ENCODE data around the gene CLIC5. TPM values are rescaled to one million over a fixed set of nuclear protein-coding genes. Genes with fewer than 3 reads are reported as not detected.

CLIC5 gene
- total RNA-seq, 1 donor from 2014 or later = not detected

- FAIRE-seq (no peak), DNase-seq (ENCODE audit: low read depth) (no peak)
- Histone ChIP-seq H3K36me3 (ENCODE audit: control insufficient read depth, insufficient read depth, low read length) (no peaks in the 10 kb centered on the region), H3K27me3 (ENCODE audit: control insufficient read depth, insufficient read depth, low read length) (peaks cover 3% of the 10 kb centered on the region), H3K4me3 (ENCODE audit: low read depth, low read length) (no peak overlapping the region)
- no peak for TF ChIP-seq CTCF (IDR thresholded peaks at IDR 0.05; ENCODE audit: insufficient read depth, low read length, severe bottlenecking)
These were observed 19.6 kb upstream of the CLIC5 start for GRCh38 chr6:46035242-46035641.

DNA sequence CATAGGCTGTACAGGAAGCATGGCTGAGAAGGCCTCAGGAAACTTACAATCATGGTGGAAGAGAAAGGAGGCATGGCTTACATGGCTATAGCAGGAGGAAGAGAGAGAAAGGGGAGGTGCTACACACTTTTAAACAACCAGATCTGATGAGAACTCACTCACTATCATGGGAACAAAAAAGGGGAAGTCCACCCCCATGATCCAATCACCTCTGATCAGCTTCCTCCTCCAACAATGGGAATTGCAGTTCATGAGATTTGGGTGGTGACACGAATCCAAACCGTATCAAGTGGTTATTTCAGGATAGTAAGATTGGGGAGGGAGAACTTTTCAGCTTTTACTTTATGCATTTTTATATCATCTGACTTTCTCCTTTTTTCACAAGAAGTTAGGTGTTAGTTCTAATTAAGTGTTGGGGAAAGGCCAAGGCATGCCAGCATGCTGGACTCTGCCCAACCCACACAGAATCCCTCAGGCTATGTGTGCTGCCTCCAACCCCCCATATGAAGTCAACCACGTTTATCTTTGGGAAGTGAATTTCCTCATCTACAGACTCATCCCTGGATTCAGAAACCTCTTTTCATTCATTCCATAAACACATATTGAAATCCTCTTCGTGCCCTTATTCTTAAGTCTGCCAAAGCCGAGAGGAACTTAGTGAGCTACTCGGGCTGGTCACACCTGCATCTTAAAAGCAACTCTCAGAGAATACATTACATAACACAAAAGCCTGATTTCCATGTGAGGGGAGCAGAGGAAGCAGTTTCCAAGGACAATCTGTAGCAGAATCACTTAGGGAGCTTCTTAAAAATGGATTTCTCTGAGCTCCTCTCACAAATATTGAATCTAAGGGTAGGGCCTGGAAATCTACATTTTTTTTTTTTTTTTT is 16.7 kb upstream of the CLIC5 start:
- Histone ChIP-seq H3K27me3 (ENCODE audit: control insufficient read depth, insufficient read depth, low read length) (peaks cover 4% of the 10 kb centered on the region), H3K36me3 (ENCODE audit: control insufficient read depth, insufficient read depth, low read length) (no peaks in the 10 kb centered on the region), H3K4me3 (ENCODE audit: low read depth, low read length) (no peak overlapping the region)
- DNase-seq (ENCODE audit: low read depth) = peak; percentile 53
- no peak for TF ChIP-seq CTCF (IDR thresholded peaks at IDR 0.05; ENCODE audit: insufficient read depth, low read length, severe bottlenecking)
- FAIRE-seq = peak; percentile 18

GRCh38 chr6:46029602-46030001 is 13.9 kb upstream of the CLIC5 start:
- no peak for TF ChIP-seq CTCF (IDR thresholded peaks at IDR 0.05; ENCODE audit: insufficient read depth, low read length, severe bottlenecking)
- Histone ChIP-seq H3K27me3 (ENCODE audit: control insufficient read depth, insufficient read depth, low read length) (peaks cover 4% of the 10 kb centered on the region), H3K36me3 (ENCODE audit: control insufficient read depth, insufficient read depth, low read length) (no peaks in the 10 kb centered on the region), H3K4me3 (ENCODE audit: low read depth, low read length) (no peak overlapping the region)
- FAIRE-seq (no peak), DNase-seq (ENCODE audit: low read depth) (no peak)

DNA sequence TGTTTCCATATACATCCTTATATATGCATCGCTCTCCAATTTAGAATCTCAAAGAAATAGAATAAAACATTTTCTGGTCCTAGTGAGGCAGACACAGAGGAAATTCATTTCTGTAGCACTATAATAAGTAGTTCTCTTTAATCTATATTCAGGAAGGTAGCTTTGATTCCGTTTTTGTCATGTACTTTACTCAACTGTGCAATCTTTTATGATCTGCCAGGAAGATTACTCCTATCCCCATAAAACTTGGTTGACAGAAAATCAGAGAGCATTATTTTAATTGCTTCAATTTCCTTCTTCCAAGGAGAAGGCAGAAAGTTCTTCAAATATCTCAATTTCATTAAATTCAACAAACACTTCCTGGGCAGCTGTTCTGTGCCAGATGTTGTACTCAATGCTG is 10.6 kb upstream of the CLIC5 start:
- FAIRE-seq (no peak), DNase-seq (ENCODE audit: low read depth) (no peak)
- H3K4me3 ChIP-seq (ENCODE audit: low read depth, low read length) = no peak overlapping the region
- no peaks in the 10 kb centered on the region for H3K36me3 ChIP-seq (ENCODE audit: control insufficient read depth, insufficient read depth, low read length)
- peaks cover 4% of the 10 kb centered on the region for H3K27me3 ChIP-seq (ENCODE audit: control insufficient read depth, insufficient read depth, low read length)
- TF ChIP-seq CTCF (IDR thresholded peaks at IDR 0.05; ENCODE audit: insufficient read depth, low read length, severe bottlenecking) = no peak

DNA sequence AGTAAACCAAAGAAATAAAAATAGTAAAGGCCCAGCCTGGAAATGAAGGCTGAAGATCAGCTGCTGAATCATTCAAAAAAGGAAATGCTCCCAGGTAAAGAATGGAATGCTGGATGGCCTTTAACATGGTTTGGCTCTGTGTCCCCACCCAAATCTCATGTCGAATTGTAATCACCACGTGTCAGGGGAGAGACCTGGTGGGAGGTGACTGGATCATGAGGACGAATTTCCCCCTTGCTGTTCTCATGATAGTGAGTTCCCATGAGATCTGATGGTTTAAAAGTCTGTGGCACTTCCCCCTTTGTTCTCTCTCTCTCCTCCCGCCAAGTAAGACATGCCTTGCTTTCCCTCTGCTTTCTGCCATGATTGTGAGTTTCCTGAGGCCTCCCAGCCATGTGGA is 9.9 kb upstream of the CLIC5 start:
- H3K27me3 ChIP-seq (ENCODE audit: control insufficient read depth, insufficient read depth, low read length) = peaks cover 4% of the 10 kb centered on the region
- no peaks in the 10 kb centered on the region for H3K36me3 ChIP-seq (ENCODE audit: control insufficient read depth, insufficient read depth, low read length)
- FAIRE-seq (no peak), DNase-seq (ENCODE audit: low read depth) (no peak)
- no peak overlapping the region for H3K4me3 ChIP-seq (ENCODE audit: low read depth, low read length)
- no peak for TF ChIP-seq CTCF (IDR thresholded peaks at IDR 0.05; ENCODE audit: insufficient read depth, low read length, severe bottlenecking)
